Uterus (tissue), 2 donors: ENCODE data around the gene ARG1.

ENCODE experiments used
- POLR2A ChIP-seq, 2 donors: fragments of 450-650 bp; IDR thresholded peaks; one replicate each; pipeline ENCODE4 v1.6.1; 2016; ENCODE audit warnings: antibody characterized with exemption in 2 of 2, mild to moderate bottlenecking in 1 of 2, moderate library complexity in 1 of 2
- TF ChIP-seq, protein P1 (sequence below), 4 experiments: fragments of 200-600 bp in 2 of 4; fragments of 450-650 bp in 2 of 4; sonication (generic) in 2 of 4; IDR thresholded peaks; one replicate each; pipeline ENCODE4 v1.5.1; 2016 to 2019; ENCODE audit warnings: antibody characterized with exemption in 4 of 4, mild to moderate bottlenecking in 2 of 4, moderate library complexity in 1 of 4

DNA sequence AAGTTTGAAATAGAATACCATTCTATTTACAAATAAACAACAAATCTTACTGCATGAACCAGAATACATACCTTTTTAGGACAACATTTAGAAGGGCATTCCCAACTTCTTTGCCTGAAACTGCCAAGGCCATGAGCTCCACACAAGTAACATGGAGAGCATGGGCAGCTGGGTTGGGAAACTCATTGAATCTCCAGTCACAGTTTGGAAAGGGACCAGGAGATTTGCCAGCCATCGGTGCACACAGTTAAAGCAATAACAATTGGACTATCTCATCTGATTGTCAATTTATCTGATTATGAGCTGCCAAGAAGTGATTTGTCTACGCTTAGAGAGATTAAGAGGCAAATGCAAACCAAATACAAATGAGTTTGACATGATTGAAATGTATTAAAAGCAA is 19.9 kb downstream of the ARG1 start:
- TF ChIP-seq POLR2A (IDR thresholded peaks at IDR 0.05): no peak
- TF ChIP-seq, protein P1, sequence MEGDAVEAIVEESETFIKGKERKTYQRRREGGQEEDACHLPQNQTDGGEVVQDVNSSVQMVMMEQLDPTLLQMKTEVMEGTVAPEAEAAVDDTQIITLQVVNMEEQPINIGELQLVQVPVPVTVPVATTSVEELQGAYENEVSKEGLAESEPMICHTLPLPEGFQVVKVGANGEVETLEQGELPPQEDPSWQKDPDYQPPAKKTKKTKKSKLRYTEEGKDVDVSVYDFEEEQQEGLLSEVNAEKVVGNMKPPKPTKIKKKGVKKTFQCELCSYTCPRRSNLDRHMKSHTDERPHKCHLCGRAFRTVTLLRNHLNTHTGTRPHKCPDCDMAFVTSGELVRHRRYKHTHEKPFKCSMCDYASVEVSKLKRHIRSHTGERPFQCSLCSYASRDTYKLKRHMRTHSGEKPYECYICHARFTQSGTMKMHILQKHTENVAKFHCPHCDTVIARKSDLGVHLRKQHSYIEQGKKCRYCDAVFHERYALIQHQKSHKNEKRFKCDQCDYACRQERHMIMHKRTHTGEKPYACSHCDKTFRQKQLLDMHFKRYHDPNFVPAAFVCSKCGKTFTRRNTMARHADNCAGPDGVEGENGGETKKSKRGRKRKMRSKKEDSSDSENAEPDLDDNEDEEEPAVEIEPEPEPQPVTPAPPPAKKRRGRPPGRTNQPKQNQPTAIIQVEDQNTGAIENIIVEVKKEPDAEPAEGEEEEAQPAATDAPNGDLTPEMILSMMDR (IDR thresholded peaks at IDR 0.05): no peak
